PC-3 (cell line): ENCODE data around the gene TYROBP. TPM values are rescaled to one million over a fixed set of nuclear protein-coding genes. Genes with fewer than 3 reads are reported as not detected.

Experiments used
- ATAC-seq: fragments of 200-7000 bp; cut with Tn5 transposase; 2 replicates; pipeline ENCODE4 v1.9.1; 2020; ENCODE audit warnings: mild to moderate bottlenecking, moderate library complexity
- BruUV-seq: library from RNA; stranded (reverse); fragments of 400-500 nt; replicated peaks from 2 replicates; lab custom pipeline; 2021; lab: Mats Ljungman, UMichigan
- CTCF ChIA-PET: fragments of 300-600 bp; sonication (Branson Sonifier 250); formaldehyde crosslinking; loops from one replicate; lab custom pipeline; 2022; ENCODE audit warnings: antibody characterized with exemption; lab: Charles Lee
- POLR2A ChIA-PET: fragments of 300-600 bp; sonication (Branson Sonifier 250); formaldehyde crosslinking; loops from one replicate; lab custom pipeline; 2022; ENCODE audit warnings: antibody characterized with exemption; ENCODE audit not compliant: unreplicated experiment; lab: Charles Lee
- DNase-seq: peaks from one replicate; pipeline ENCODE4 v3.0.0-alpha.2; 2015
- H2AFZ ChIP-seq: fragments of 300-600 bp; sonication (generic); 2 replicates; pipeline ENCODE4 v1.6.0; 2016; ENCODE audit warnings: antibody characterized with exemption, low read length
- H3F3A ChIP-seq: fragments of 300-600 bp; sonication (generic); one replicate; pipeline ENCODE4 v1.6.0; 2017; ENCODE audit warnings: antibody characterized with exemption, low read length, control low read depth, mild to moderate bottlenecking; ENCODE audit not compliant: unreplicated experiment
- H3K27ac ChIP-seq: fragments of 300-600 bp; sonication (generic); 2 replicates; pipeline ENCODE4 v1.5.1; 2016; ENCODE audit warnings: mild to moderate bottlenecking, low read length
- H3K27me3 ChIP-seq: fragments of 300-600 bp; sonication (generic); 2 replicates; pipeline ENCODE4 v1.6.1; 2016; ENCODE audit warnings: low read length, mixed read lengths
- H3K36me3 ChIP-seq: fragments of 300-600 bp; sonication (generic); 2 replicates; pipeline ENCODE4 v1.6.1; 2016; ENCODE audit warnings: low read depth, mixed run types, low read length, mixed read lengths
- H3K4me1 ChIP-seq: fragments of 300-600 bp; sonication (generic); 2 replicates; pipeline ENCODE4 v1.5.1; 2016; ENCODE audit warnings: low read length; ENCODE audit not compliant: insufficient read depth
- H3K4me2 ChIP-seq: fragments of 300-600 bp; sonication (generic); 2 replicates; pipeline ENCODE4 v1.6.0; 2016; ENCODE audit warnings: low read length
- H3K4me3 ChIP-seq: fragments of 300-600 bp; sonication (generic); 2 replicates; pipeline ENCODE4 v1.5.1; 2016; ENCODE audit warnings: mild to moderate bottlenecking, low read length, mixed read lengths
- H3K79me2 ChIP-seq: fragments of 300-600 bp; sonication (generic); 2 replicates; pipeline ENCODE4 v1.6.1; 2017; ENCODE audit warnings: low read length, mixed read lengths
- H3K9ac ChIP-seq: fragments of 300-600 bp; sonication (generic); 2 replicates; pipeline ENCODE4 v1.6.0; 2016; ENCODE audit warnings: mild to moderate bottlenecking, low read length
- H3K9me2 ChIP-seq: fragments of 300-600 bp; sonication (generic); replicated peaks from 2 replicates; pipeline ENCODE4 v1.6.1; 2016; ENCODE audit warnings: mixed run types, low read length, mixed read lengths
- H3K9me3 ChIP-seq: fragments of 300-600 bp; sonication (generic); 2 replicates; pipeline ENCODE4 v1.6.1; 2016; ENCODE audit warnings: low read length, mixed read lengths
- H4K20me1 ChIP-seq: fragments of 300-600 bp; sonication (generic); 2 replicates; pipeline ENCODE4 v1.6.1; 2016; ENCODE audit warnings: low read length, mixed read lengths
- EZH2 ChIP-seq: fragments of 300-600 bp; sonication (generic); IDR thresholded peaks from one replicate; pipeline ENCODE4 v1.6.1; 2017; ENCODE audit warnings: antibody characterized with exemption, mild to moderate bottlenecking, low read length; ENCODE audit not compliant: unreplicated experiment
- EZH2phosphoT487 ChIP-seq: fragments of 300-600 bp; sonication (generic); IDR thresholded peaks from 2 replicates; pipeline ENCODE4 v1.6.1; 2018; ENCODE audit warnings: mild to moderate bottlenecking, antibody characterized with exemption, low read length, borderline replicate concordance
- intact Hi-C: fragments of 100-400 bp; cut with micrococcal nuclease; formaldehyde crosslinking; loops from 2 replicates; pipeline ENCODE4 v1.9.0; 2023
- total RNA-seq: library from RNA; depleted of rRNA; stranded (reverse); fragments of >200 nt; gene quantifications from 2 replicates; pipeline ENCODE4 v1.2.3, GENCODE V29; 2014
- TF ChIP-seq, protein P1 (sequence below): fragments of 300-600 bp; sonication (generic); conservative IDR thresholded peaks from 2 replicates; pipeline ENCODE4 v1.5.1; 2017; ENCODE audit warnings: antibody characterized with exemption, low read depth, mild to moderate bottlenecking, low read length

Gene TYROBP
- total RNA-seq, 1 experiment from 2014 or later = not detected

DNA sequence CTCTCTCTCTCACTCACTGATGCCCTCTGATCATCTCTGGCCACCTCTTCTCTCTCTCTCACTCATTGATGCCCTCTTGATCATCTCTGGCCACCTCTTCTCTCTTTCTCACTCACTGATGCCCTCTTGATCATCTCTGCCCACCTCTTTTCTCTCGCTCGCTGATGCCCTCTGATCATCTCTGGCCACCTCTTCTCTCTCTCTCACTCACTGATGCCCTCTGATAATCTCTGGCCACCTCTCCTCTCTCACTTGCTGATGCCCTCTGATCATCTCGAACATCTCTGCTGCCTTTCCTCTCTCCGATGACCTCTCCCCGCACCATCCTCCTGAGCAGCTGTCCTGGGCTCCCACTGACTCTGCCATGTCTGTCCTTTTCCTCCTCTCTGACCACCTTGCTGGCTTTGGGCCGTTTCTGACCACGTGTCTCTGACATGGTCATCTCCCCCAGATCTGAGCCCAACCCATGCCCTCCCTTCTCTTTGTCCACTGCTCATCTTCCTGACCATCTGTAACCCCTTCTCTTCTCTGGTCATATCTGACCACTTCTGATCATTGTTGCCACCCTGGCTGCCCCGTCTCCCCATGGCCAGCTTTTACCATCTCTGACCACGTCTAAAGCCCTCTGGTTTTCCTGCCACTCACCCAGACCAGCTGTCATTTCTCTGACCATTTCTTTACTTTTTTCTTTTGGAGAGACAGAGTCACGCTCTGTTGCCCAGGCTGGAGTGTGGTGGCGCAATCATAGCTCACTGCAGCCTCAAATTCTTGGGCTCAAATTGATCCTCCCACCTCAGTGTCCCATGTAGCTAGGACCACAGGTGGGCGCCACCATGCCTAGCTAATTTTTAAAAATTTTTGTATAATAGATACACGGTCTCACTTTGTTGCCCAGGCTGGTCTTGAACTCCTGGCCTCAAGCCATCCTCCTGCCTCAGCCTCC lies 30.5 kb upstream of the TYROBP start:
- DNase-seq (no peak), ATAC-seq (no peak)
- no peak overlapping the region for H3K27ac ChIP-seq
- intact Hi-C loops = loop anchor here (10.0 kb wide), 2 partner anchors 116 to 224 kb away; partner anchors contain the start of genes KMT2B, THAP8 and WDR62
- no peak overlapping the region; the same call in 1 of the 2 replicates for H3K4me3 ChIP-seq
- TF ChIP-seq EZH2phosphoT487 (no peak), EZH2 (no peak)
- TF ChIP-seq, protein P1, sequence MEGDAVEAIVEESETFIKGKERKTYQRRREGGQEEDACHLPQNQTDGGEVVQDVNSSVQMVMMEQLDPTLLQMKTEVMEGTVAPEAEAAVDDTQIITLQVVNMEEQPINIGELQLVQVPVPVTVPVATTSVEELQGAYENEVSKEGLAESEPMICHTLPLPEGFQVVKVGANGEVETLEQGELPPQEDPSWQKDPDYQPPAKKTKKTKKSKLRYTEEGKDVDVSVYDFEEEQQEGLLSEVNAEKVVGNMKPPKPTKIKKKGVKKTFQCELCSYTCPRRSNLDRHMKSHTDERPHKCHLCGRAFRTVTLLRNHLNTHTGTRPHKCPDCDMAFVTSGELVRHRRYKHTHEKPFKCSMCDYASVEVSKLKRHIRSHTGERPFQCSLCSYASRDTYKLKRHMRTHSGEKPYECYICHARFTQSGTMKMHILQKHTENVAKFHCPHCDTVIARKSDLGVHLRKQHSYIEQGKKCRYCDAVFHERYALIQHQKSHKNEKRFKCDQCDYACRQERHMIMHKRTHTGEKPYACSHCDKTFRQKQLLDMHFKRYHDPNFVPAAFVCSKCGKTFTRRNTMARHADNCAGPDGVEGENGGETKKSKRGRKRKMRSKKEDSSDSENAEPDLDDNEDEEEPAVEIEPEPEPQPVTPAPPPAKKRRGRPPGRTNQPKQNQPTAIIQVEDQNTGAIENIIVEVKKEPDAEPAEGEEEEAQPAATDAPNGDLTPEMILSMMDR = no peak
- H3K9me3 ChIP-seq = no peaks in the 10 kb centered on the region
- no peaks in the 10 kb centered on the region for H4K20me1 ChIP-seq
- H3K36me3 ChIP-seq = no peaks in the 10 kb centered on the region
- BruUV-seq = no TSS peak
- peak overlapping the region; percentile 88; the same call in 1 of the 2 replicates for H3K4me2 ChIP-seq
- H3F3A ChIP-seq = no peaks in the 10 kb centered on the region
- ChIA-PET POLR2A (no interaction called here), CTCF (no interaction called here)
- H2AFZ ChIP-seq = no peak overlapping the region
- peaks cover 7% of the 10 kb centered on the region; the same call in 1 of the 2 replicates for H3K79me2 ChIP-seq
- no peaks in the 10 kb centered on the region for H3K27me3 ChIP-seq
- no peaks in the 10 kb centered on the region for H3K9me2 ChIP-seq
- H3K4me1 ChIP-seq = peaks cover 9% of the 10 kb centered on the region
- H3K9ac ChIP-seq = no peak overlapping the region

DNA sequence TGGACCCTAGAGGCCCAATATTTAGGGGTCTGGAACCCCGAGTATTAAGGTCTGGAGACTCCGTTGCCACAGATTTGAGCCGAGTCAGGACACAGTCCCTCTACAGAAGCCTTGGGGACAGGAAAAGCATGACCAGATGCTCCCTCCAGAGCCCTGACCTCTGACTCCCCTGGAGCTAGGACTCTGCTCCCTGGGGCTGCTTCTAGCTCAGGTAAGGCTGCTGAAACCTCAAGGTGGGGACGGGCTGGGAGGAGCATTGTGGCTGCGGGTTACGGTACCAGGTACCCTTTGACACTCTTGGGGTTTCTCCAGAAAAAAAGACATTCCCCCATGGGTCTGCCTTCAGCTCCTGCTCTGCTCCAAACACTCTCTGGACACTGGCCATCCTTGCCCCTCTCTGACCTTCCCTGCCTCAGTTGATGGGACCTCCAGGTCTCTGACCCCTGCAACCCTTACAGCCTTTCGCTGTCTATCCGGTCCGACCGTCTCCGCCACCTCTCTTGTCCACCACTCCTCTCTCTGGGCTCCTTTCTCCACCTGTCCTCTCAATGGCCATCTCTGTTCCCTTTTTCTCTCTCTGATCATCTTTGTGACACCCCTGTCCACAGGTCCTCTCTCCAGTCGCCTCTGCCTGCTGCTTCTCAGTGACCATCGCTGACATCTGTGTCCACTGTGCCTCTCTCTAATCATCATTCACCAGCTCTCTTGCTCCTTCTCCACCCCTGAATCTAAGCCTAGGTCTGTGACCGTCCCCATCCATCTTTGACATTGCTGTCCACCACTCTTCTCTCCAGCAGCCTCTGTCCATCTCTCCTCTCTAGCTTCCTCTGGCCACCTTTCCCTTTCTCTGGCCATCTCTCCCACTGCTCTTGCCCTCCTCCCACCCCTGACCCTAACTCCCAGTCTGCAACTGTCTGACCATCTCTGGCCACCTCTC lies 29.5 kb upstream of the TYROBP start:
- no peaks in the 10 kb centered on the region for H4K20me1 ChIP-seq
- no peak for DNase-seq
- no peak for ATAC-seq
- no peak overlapping the region for H3K9ac ChIP-seq
- H3F3A ChIP-seq = no peaks in the 10 kb centered on the region
- no peak overlapping the region for H2AFZ ChIP-seq
- ChIA-PET POLR2A (no interaction called here), CTCF (no interaction called here)
- H3K27ac ChIP-seq = no peak overlapping the region
- H3K79me2 ChIP-seq = peaks cover 7% of the 10 kb centered on the region; the same call in 1 of the 2 replicates
- peaks cover 9% of the 10 kb centered on the region for H3K4me1 ChIP-seq
- H3K9me3 ChIP-seq = no peaks in the 10 kb centered on the region
- intact Hi-C loops = loop anchor here (10.0 kb wide), 2 partner anchors 117 to 223 kb away; partner anchors contain the start of genes KMT2B, THAP8 and WDR62
- peak overlapping the region; percentile 74; the same call in 1 of the 2 replicates for H3K4me3 ChIP-seq
- no TSS peak for BruUV-seq
- TF ChIP-seq, protein P1 = no peak
- TF ChIP-seq EZH2 (no peak), EZH2phosphoT487 (no peak)
- peak overlapping the region; percentile 88 for H3K4me2 ChIP-seq
- no peaks in the 10 kb centered on the region for H3K9me2 ChIP-seq
- H3K36me3 ChIP-seq = no peaks in the 10 kb centered on the region
- no peaks in the 10 kb centered on the region for H3K27me3 ChIP-seq
